ENCODE data around the gene TUBGCP3. TPM values are rescaled to one million over a fixed set of nuclear protein-coding genes. Genes with fewer than 3 reads are reported as not detected.

TUBGCP3 gene
- total RNA-seq, 1 experiment from 2014 or later, result 51.4 TPM

DNA sequence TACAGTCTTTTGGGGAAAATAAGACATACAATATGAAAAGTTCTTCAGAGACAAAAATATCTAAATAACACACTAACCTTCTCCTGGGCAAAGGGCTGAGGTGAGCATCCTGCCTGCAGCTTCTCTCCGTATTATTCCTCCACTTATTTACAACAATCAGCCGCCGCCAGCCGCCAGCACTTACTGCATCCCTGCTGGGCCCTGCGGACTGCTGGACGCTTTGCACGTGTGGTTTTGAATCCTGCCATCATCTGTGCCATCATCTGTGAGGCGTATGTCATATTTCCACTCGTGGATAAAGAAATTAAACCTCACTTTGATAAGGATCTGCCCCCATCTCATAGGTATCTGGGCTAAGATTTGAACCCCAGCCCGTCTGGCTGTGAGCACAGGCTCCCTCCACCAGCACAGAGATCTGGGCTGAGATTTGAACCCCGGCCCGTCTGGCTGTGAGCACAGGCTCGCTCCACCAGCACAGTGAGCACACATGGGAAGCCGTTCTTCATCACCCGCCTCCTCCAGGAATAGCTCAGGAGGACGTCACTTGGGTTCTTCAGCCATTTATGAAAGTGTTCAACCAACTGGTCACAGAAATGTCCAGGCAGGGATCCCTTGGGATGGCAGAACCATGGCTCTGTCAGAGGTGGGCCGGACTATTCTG is 35.2 kb upstream of the TUBGCP3 start:
- H3K4me3 ChIP-seq (replicated peaks in 1 of 2; ENCODE audit: low read depth in 1 of 2, low read length in 2 of 2), result no peak overlapping the region
- BruUV-seq (replicated peaks), result no TSS peak
- CTCF ChIA-PET, result no interaction called here
- intact Hi-C loops (cut with micrococcal nuclease), result no loop called here
- H3K27ac ChIP-seq (ENCODE audit: low read depth, low read length), result no peak overlapping the region
- H3K9me2 ChIP-seq (ENCODE audit: insufficient read depth), result no peaks in the 10 kb centered on the region
- TF ChIP-seq TCF7L2 (IDR thresholded peaks at IDR 0.05; ENCODE audit: borderline replicate concordance, extremely low read depth, insufficient read depth, insufficient read length) (no peak), POLR2AphosphoS5 (IDR thresholded peaks at IDR 0.05; ENCODE audit: low read depth, low read length) (no peak), CBX3 (IDR thresholded peaks at IDR 0.05; ENCODE audit: low read depth) (no peak), SIN3A (IDR thresholded peaks at IDR 0.05; ENCODE audit: low read depth) (no peak)
- no peaks in the 10 kb centered on the region for H4K20me1 ChIP-seq (ENCODE audit: insufficient read depth)
- no peak overlapping the region for H3K4me2 ChIP-seq (ENCODE audit: low read length)
- no peak for ATAC-seq
- no peaks in the 10 kb centered on the region for H3K79me2 ChIP-seq (ENCODE audit: insufficient read depth, low read length)
- H3K36me3 ChIP-seq (ENCODE audit: control insufficient read depth in 1 of 2, insufficient read depth in 2 of 2, low read length in 2 of 2), result no peaks in the 10 kb centered on the region
- H2AFZ ChIP-seq (ENCODE audit: low read depth, low read length, poor library complexity, severe bottlenecking), result no peak overlapping the region
- no peaks in the 10 kb centered on the region for H3K9me3 ChIP-seq (ENCODE audit: control insufficient read depth in 1 of 2, insufficient read depth in 1 of 2, low read depth in 1 of 2, low read length in 2 of 2)
- no peaks in the 10 kb centered on the region for H3K27me3 ChIP-seq (ENCODE audit: insufficient read depth, low read length)
- H3K9ac ChIP-seq (ENCODE audit: low read length), result no peak overlapping the region
- RAD21 ChIA-PET (ENCODE audit: low non-redundant PET in 1 of 2, low total read pairs in 2 of 2, uncharacterized antibody in 2 of 2, unreplicated experiment in 2 of 2), result no interaction called here
- POLR2A ChIA-PET, result no interaction called here
- H3K4me1 ChIP-seq (ENCODE audit: control insufficient read depth in 1 of 2, insufficient read depth in 2 of 2, low read length in 2 of 2), result no peaks in the 10 kb centered on the region
- DNase-seq (ENCODE audit: low read depth, low spot score), result no peak

DNA sequence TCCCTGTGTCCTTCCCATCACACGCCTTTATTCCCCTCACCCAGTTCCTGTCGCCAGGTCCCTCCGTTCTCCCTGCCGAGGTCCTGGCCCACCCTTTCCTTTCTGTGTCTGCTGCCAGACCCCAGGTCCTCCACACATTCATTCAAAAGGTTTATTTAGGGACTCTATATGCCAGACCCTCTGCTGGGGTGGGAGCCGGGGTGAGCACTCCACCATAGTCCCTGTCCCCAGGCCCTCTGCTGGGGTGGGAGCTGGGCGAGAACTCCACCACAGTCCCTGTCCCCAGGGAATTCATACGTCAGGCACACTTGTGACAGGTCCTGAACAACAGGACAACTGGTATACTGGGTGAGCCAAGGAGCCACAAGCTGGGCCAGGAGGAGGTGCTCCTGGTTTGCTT is 34.4 kb upstream of the TUBGCP3 start:
- ChIA-PET CTCF (no interaction called here), RAD21 (ENCODE audit: low non-redundant PET in 1 of 2, low total read pairs in 2 of 2, uncharacterized antibody in 2 of 2, unreplicated experiment in 2 of 2) (no interaction called here), POLR2A (no interaction called here)
- H3K9me2 ChIP-seq (ENCODE audit: insufficient read depth), result no peaks in the 10 kb centered on the region
- intact Hi-C loops (cut with micrococcal nuclease), result no loop called here
- H3K4me1 ChIP-seq (ENCODE audit: control insufficient read depth in 1 of 2, insufficient read depth in 2 of 2, low read length in 2 of 2), result no peaks in the 10 kb centered on the region
- ATAC-seq (no peak), DNase-seq (ENCODE audit: low read depth, low spot score) (no peak)
- H3K4me3 ChIP-seq (replicated peaks in 1 of 2; ENCODE audit: low read depth in 1 of 2, low read length in 2 of 2), result no peak overlapping the region
- H3K4me2 ChIP-seq (ENCODE audit: low read length), result no peak overlapping the region
- no peaks in the 10 kb centered on the region for H3K79me2 ChIP-seq (ENCODE audit: insufficient read depth, low read length)
- no peaks in the 10 kb centered on the region for H3K27me3 ChIP-seq (ENCODE audit: insufficient read depth, low read length)
- BruUV-seq (replicated peaks), result no TSS peak
- no peaks in the 10 kb centered on the region for H3K36me3 ChIP-seq (ENCODE audit: control insufficient read depth in 1 of 2, insufficient read depth in 2 of 2, low read length in 2 of 2)
- H3K27ac ChIP-seq (ENCODE audit: low read depth, low read length), result no peak overlapping the region
- no peak overlapping the region for H2AFZ ChIP-seq (ENCODE audit: low read depth, low read length, poor library complexity, severe bottlenecking)
- no peaks in the 10 kb centered on the region for H3K9me3 ChIP-seq (ENCODE audit: control insufficient read depth in 1 of 2, insufficient read depth in 1 of 2, low read depth in 1 of 2, low read length in 2 of 2)
- H3K9ac ChIP-seq (ENCODE audit: low read length), result no peak overlapping the region
- H4K20me1 ChIP-seq (ENCODE audit: insufficient read depth), result no peaks in the 10 kb centered on the region
- TF ChIP-seq EZH2phosphoT487 (IDR thresholded peaks at IDR 0.05; ENCODE audit: borderline replicate concordance) (no peak), TCF7L2 (IDR thresholded peaks at IDR 0.05; ENCODE audit: borderline replicate concordance, extremely low read depth, insufficient read depth, insufficient read length) (no peak), FOSL1 (IDR thresholded peaks at IDR 0.05; ENCODE audit: low read depth) (no peak), SIN3A (IDR thresholded peaks at IDR 0.05; ENCODE audit: low read depth) (no peak), POLR2AphosphoS5 (IDR thresholded peaks at IDR 0.05; ENCODE audit: low read depth, low read length) (no peak), JUND (IDR thresholded peaks at IDR 0.05) (no peak), ELF1 (IDR thresholded peaks at IDR 0.05; ENCODE audit: borderline replicate concordance, low read depth) (no peak), YY1 (IDR thresholded peaks at IDR 0.05; ENCODE audit: extremely low read depth, insufficient replicate concordance, low read depth, low read length) (no peak), SP1 (IDR thresholded peaks at IDR 0.05; ENCODE audit: low read depth) (no peak), RAD21 (IDR thresholded peaks at IDR 0.05; ENCODE audit: low read depth) (no peak), CEBPB (IDR thresholded peaks at IDR 0.05; ENCODE audit: low read depth) (no peak), CBX3 (IDR thresholded peaks at IDR 0.05; ENCODE audit: low read depth) (no peak), POLR2A (IDR thresholded peaks at IDR 0.05; ENCODE audit: borderline replicate concordance, extremely low read depth, insufficient read depth, insufficient read length) (no peak), ZFX (IDR thresholded peaks at IDR 0.05) (no peak), EGR1 (IDR thresholded peaks at IDR 0.05; ENCODE audit: low read depth) (no peak)
- TF ChIP-seq, protein P1, sequence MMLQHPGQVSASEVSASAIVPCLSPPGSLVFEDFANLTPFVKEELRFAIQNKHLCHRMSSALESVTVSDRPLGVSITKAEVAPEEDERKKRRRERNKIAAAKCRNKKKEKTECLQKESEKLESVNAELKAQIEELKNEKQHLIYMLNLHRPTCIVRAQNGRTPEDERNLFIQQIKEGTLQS (IDR thresholded peaks at IDR 0.05), result no peak
- TF ChIP-seq, protein P2, sequence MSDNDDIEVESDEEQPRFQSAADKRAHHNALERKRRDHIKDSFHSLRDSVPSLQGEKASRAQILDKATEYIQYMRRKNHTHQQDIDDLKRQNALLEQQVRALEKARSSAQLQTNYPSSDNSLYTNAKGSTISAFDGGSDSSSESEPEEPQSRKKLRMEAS (IDR thresholded peaks at IDR 0.05), result no peak
- TF ChIP-seq, protein P3, sequence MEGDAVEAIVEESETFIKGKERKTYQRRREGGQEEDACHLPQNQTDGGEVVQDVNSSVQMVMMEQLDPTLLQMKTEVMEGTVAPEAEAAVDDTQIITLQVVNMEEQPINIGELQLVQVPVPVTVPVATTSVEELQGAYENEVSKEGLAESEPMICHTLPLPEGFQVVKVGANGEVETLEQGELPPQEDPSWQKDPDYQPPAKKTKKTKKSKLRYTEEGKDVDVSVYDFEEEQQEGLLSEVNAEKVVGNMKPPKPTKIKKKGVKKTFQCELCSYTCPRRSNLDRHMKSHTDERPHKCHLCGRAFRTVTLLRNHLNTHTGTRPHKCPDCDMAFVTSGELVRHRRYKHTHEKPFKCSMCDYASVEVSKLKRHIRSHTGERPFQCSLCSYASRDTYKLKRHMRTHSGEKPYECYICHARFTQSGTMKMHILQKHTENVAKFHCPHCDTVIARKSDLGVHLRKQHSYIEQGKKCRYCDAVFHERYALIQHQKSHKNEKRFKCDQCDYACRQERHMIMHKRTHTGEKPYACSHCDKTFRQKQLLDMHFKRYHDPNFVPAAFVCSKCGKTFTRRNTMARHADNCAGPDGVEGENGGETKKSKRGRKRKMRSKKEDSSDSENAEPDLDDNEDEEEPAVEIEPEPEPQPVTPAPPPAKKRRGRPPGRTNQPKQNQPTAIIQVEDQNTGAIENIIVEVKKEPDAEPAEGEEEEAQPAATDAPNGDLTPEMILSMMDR (IDR thresholded peaks at IDR 0.05 in 2 of 3, conservative IDR thresholded peaks at IDR 0.05 in 1 of 3; ENCODE audit: borderline replicate concordance in 1 of 3, insufficient read depth in 1 of 3, low read depth in 2 of 3, low read length in 2 of 3), result no peak

Measured in HCT116 (cell line).